Mucosa of descending colon (tissue), 3 donors: ENCODE results near the gene ZSCAN18. TPM values are rescaled to one million over a fixed set of nuclear protein-coding genes. Genes with fewer than 3 reads are reported as not detected.

ENCODE experiments used
- ATAC-seq: fragments of 200-7000 bp; cut with Tn5 transposase; one replicate; pipeline ENCODE4 v1.9.1; 2020; ENCODE audit warnings: mild to moderate bottlenecking, moderate library complexity
- DNase-seq, 3 donors: peaks; one replicate each; pipeline ENCODE4 v3.0.0-alpha.2; 2020
- H3K36me3 ChIP-seq: fragments of 200-600 bp; one replicate; pipeline ENCODE4 v1.8.0; 2021; ENCODE audit warnings: low read depth, mild to moderate bottlenecking
- H3K4me1 ChIP-seq: fragments of 200-600 bp; one replicate; pipeline ENCODE4 v1.8.0; 2021; ENCODE audit warnings: low read depth, mild to moderate bottlenecking
- H3K4me3 ChIP-seq: fragments of 200-600 bp; one replicate; pipeline ENCODE4 v1.8.0; 2021; ENCODE audit warnings: mild to moderate bottlenecking
- H3K9me3 ChIP-seq: fragments of 200-600 bp; one replicate; pipeline ENCODE4 v1.8.0; 2021; ENCODE audit warnings: mild to moderate bottlenecking
- intact Hi-C, 2 donors: fragments of 100-400 bp; cut with DNase I in 1 of 2; cut with micrococcal nuclease in 1 of 2; formaldehyde crosslinking; loops; one replicate each; pipeline versions ENCODE4 v1.11.0 to v1.11.1; 2022; cut with DNase I, micrococcal nuclease
- total RNA-seq, 3 donors: library from RNA; stranded (reverse); fragmentation: NEBNext Ultra II Directional in 2 of 3; extraction: Animal tissue kit (Norgen Biotek cat#: 25700) in 2 of 3; gene quantifications; one replicate each; pipeline versions ENCODE4 v1.2.1 to v1.2.4, GENCODE V29; 2021 to 2023
- TF ChIP-seq, protein P1 (sequence below): fragments of 200-600 bp; IDR thresholded peaks from one replicate; pipeline ENCODE4 v1.8.0; 2022; ENCODE audit warnings: antibody characterized with exemption, mild to moderate bottlenecking
- donor health status: DM: no; HTN: no; CAD: no; lungs with moderate emphysema.
- donor health status: DM: no; HTN: no; CAD: no.
- donor health status: DM: no; HTN: yes; CAD: no.

Gene ZSCAN18
- total RNA-seq, 3 donors from 2014 or later, result 17.9 to 69.5 (median 23.0) TPM

DNA sequence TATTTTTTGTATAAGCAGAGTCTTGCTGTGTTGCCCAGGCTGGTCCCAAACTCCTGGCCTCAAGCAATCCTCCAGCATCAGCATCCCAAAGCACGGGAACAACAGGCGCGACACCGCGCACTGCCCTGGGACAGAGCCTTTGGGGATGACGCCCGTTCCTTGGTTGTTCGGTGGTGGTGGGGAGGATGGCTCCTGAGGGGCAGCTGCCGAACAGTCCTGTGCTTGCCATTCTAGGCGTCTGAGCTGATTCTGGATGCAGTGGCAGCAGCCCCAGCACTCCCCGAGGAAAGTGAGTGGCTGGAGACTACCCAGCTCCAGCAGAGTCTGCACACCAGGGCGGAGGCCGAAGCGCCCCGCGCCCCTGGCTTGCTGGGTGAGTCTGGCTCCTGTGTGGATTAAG is 45.8 kb downstream of the ZSCAN18 start:
- ATAC-seq, result no peak
- H3K9me3 ChIP-seq, result peaks cover 67% of the 10 kb centered on the region
- intact Hi-C loops, result no loop called here

DNA sequence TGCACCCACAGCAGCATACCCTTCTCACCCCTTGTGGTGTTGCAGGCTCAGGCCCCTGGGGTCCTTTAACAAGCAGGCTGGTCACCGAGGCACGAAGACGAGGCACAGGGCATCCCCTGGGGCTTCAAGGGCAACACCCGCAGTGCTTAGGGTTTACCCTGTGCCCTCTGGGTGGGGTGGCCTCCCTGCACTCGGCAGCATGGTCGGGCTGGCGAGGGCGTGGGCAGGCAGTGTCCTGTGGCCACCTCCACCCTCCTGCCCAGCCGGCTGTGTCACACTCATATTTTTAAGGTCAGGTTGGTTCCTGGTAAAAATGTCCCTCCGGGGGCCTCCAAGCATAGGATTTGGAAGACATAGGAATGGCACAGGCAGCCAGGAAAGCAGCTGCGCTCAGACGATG is 50.4 kb downstream of the ZSCAN18 start:
- no peaks in the 10 kb centered on the region for H3K36me3 ChIP-seq
- ATAC-seq (no peak), DNase-seq (no peak)
- H3K4me1 ChIP-seq, result no peaks in the 10 kb centered on the region
- intact Hi-C loops, result no loop called here
- H3K4me3 ChIP-seq, result no peak overlapping the region
- peaks cover 100% of the 10 kb centered on the region for H3K9me3 ChIP-seq
- TF ChIP-seq, protein P1, sequence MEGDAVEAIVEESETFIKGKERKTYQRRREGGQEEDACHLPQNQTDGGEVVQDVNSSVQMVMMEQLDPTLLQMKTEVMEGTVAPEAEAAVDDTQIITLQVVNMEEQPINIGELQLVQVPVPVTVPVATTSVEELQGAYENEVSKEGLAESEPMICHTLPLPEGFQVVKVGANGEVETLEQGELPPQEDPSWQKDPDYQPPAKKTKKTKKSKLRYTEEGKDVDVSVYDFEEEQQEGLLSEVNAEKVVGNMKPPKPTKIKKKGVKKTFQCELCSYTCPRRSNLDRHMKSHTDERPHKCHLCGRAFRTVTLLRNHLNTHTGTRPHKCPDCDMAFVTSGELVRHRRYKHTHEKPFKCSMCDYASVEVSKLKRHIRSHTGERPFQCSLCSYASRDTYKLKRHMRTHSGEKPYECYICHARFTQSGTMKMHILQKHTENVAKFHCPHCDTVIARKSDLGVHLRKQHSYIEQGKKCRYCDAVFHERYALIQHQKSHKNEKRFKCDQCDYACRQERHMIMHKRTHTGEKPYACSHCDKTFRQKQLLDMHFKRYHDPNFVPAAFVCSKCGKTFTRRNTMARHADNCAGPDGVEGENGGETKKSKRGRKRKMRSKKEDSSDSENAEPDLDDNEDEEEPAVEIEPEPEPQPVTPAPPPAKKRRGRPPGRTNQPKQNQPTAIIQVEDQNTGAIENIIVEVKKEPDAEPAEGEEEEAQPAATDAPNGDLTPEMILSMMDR, result no peak

More for the DNA sequence above, 45.8 kb downstream of the ZSCAN18 start:
- Histone ChIP-seq H3K4me1 (no peaks in the 10 kb centered on the region), H3K36me3 (no peaks in the 10 kb centered on the region), H3K4me3 (no peak overlapping the region)
- TF ChIP-seq, protein P1, result no peak
- DNase-seq, result no peak

DNA sequence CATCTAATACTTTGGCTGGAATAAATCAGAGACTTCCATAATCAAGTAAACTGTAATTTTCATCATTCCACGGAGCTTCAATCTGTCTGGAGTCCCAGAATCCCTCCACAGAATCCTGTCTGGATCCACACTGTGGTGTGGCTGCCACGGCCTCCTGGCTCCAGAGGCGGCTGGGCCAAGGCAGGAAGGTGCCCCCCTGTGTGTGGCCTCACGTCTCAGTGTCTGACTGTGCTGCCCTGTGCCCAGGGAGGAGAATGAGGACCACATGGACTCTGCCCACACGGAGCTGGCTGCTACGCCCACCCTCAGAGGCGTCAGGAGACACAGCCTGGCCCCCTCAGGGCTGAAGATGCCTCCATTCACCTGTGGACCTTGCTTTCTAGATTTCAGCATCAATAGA is 51.2 kb downstream of the ZSCAN18 start:
- Histone ChIP-seq H3K4me1 (no peaks in the 10 kb centered on the region), H3K9me3 (peaks cover 97% of the 10 kb centered on the region), H3K36me3 (no peaks in the 10 kb centered on the region), H3K4me3 (no peak overlapping the region)
- TF ChIP-seq, protein P1, result no peak
- DNase-seq (no peak), ATAC-seq (no peak)
- intact Hi-C loops, result no loop called here

DNA sequence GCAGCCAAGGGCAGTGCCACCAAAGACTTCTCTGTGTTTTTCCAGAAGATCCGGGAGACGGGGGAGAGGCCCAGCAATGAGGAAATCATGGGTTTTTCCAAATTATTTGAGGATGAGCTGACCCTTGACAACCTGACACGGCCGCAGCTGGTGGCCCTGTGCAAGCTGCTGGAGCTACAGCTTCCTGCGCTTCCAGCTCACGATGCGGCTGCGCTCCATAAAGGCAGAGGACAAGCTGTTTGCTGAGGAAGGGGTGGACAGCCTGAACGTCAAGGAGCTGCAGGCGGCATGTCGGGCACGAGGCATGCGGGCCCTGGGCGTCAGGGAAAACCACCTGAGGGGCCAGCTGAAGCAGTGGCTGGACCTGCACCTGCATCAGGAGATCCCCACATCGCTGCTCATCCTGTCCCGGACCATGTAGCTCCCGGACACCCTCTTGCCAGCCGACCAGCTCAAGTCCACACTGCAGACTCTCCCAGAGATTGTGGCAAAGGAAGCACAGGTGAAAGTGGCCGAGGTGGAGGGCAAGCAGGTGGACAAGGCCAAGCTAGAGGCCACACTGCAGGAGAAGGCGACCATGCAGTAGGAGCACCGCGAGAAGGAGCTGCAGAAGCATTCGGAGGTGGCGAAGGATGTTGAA is 52.5 kb downstream of the ZSCAN18 start:
- intact Hi-C loops, result no loop called here
- TF ChIP-seq, protein P1, result no peak

DNA sequence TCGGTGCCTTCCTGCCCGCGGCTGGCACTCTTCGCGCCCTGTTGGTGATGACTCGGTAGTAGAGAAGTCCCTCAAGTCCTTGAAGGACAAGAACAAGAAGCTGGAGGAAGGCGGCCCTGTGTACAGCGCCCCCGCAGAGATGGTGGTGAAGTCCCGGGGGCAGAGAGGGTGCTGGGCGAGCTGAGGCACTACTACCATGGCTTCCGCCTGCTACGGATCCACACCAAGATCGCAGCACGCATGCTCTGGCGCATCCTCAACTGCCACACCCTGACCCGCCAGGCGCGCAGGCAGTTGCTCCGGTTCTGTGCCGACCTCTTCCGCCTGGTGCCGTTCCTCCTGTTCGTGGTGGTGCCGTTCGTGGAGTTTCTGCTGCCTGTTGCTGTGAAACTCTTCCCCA is 53.1 kb downstream of the ZSCAN18 start:
- ATAC-seq, result no peak
- H3K4me3 ChIP-seq, result no peak overlapping the region
- intact Hi-C loops, result no loop called here
- H3K36me3 ChIP-seq, result no peaks in the 10 kb centered on the region
- TF ChIP-seq, protein P1, result no peak
- H3K4me1 ChIP-seq, result no peaks in the 10 kb centered on the region
- no peak for DNase-seq
- H3K9me3 ChIP-seq, result peaks cover 97% of the 10 kb centered on the region

More for the DNA sequence above, 52.5 kb downstream of the ZSCAN18 start:
- DNase-seq (no peak), ATAC-seq (no peak)
- no peak overlapping the region for H3K4me3 ChIP-seq
- H3K4me1 ChIP-seq, result no peaks in the 10 kb centered on the region
- no peaks in the 10 kb centered on the region for H3K36me3 ChIP-seq
- H3K9me3 ChIP-seq, result peaks cover 97% of the 10 kb centered on the region

DNA sequence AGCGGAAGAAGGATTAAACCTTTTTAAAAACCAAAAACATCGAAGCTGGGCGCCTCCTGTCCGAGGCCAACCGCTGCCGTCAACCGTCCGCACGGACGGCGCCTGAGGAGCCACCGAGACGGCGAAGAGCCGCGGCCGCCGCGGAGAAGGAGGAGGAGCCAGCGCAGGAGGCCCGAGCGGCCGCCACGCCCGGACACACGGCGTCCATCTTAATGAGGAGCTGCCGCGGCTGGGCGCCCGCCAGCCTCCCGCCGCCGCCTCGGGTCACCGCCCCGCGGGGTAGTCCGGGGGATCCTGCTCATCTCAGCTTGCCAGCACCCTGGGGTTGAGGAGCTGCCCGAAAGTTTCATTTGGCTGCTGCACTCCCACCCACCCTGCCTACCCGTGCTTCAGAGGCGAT is 53.6 kb downstream of the ZSCAN18 start:
- Histone ChIP-seq H3K9me3 (peaks cover 93% of the 10 kb centered on the region), H3K4me3 (no peak overlapping the region), H3K36me3 (no peaks in the 10 kb centered on the region), H3K4me1 (no peaks in the 10 kb centered on the region)
- TF ChIP-seq, protein P1, result no peak
- intact Hi-C loops, result no loop called here
- ATAC-seq, result no peak
- no peak for DNase-seq
